Panc1 (cell line): ENCODE data around the gene TPCN1. TPM values are rescaled to one million over a fixed set of nuclear protein-coding genes. Genes with fewer than 3 reads are reported as not detected.

ENCODE experiments used
- ATAC-seq: fragments of 200-7000 bp; cut with Tn5 transposase; 2 replicates; pipeline ENCODE4 v1.9.1; 2020; ENCODE audit warnings: mild to moderate bottlenecking, moderate library complexity
- BruUV-seq: library from RNA; stranded (reverse); fragments of 400-500 nt; replicated peaks from 2 replicates; lab custom pipeline; 2021; lab: Mats Ljungman, UMichigan
- CTCF ChIA-PET: fragments of 300-600 bp; sonication (Branson Sonifier 250); formaldehyde crosslinking; loops from one replicate; lab custom pipeline; 2022; ENCODE audit warnings: antibody characterized with exemption; lab: Charles Lee
- POLR2A ChIA-PET: fragments of 300-600 bp; sonication (Branson Sonifier 250); formaldehyde crosslinking; loops from one replicate; lab custom pipeline; 2022; ENCODE audit warnings: antibody characterized with exemption; lab: Charles Lee
- DNase-seq: peaks from one replicate; pipeline ENCODE4 v3.0.0-alpha.2; 2010; ENCODE audit warnings: low read depth, low spot score
- H3K27ac ChIP-seq: 2 replicates; pipeline ENCODE4 v1.5.1; 2011; ENCODE audit warnings: mild to moderate bottlenecking, low read length, inconsistent platforms
- H3K27me3 ChIP-seq: fragments of 200-500 bp; sonication (Bioruptor generic); 2 replicates; pipeline ENCODE4 v1.6.0; 2014; ENCODE audit warnings: low read length, inconsistent platforms; ENCODE audit not compliant: control insufficient read depth, insufficient read depth
- H3K36me3 ChIP-seq: fragments of 200-500 bp; sonication (Bioruptor generic); 2 replicates; pipeline ENCODE4 v1.5.1; 2014; ENCODE audit warnings: inconsistent platforms, mild to moderate bottlenecking, low read length, moderate library complexity; ENCODE audit not compliant: control insufficient read depth, insufficient read depth
- H3K4me1 ChIP-seq: 2 replicates; pipeline ENCODE4 v1.5.1; 2011; ENCODE audit warnings: inconsistent platforms, mild to moderate bottlenecking, low read length, moderate library complexity; ENCODE audit not compliant: control insufficient read depth, insufficient read depth
- H3K4me3 ChIP-seq, 2 experiments: 2 replicates each; pipeline ENCODE4 v1.5.1; 2011 to 2012; ENCODE audit warnings: low read depth in 2 of 2, low read length in 2 of 2, mild to moderate bottlenecking in 2 of 2, inconsistent platforms in 1 of 2, moderate library complexity in 1 of 2
- H3K9me3 ChIP-seq: fragments of 200-500 bp; sonication (Bioruptor generic); 2 replicates; pipeline ENCODE4 v1.5.1; 2014; ENCODE audit warnings: low read depth, mild to moderate bottlenecking, inconsistent platforms, low read length, moderate library complexity; ENCODE audit not compliant: control insufficient read depth, insufficient read depth
- POLR2AphosphoS5 ChIP-seq: IDR thresholded peaks from 2 replicates; pipeline ENCODE4 v1.6.1; 2012; ENCODE audit warnings: mild to moderate bottlenecking, low read depth, low read length, moderate library complexity
- SIN3A ChIP-seq: IDR thresholded peaks from 2 replicates; pipeline ENCODE4 v1.6.1; 2012; ENCODE audit warnings: low read depth, mild to moderate bottlenecking, low read length, moderate library complexity, borderline replicate concordance; ENCODE audit not compliant: insufficient read depth
- TCF7L2 ChIP-seq: IDR thresholded peaks from 2 replicates; pipeline ENCODE4 v1.6.1; 2011; ENCODE audit warnings: mild to moderate bottlenecking, low read depth, low read length, inconsistent platforms
- in situ Hi-C: cut with HindIII; loops from 2 replicates; pipeline ENCODE4 v1.10.0; 2016; ENCODE audit warnings: low sequenced_read_pairs, low pct_unique_long_range_greater_than_20kb
- intact Hi-C: fragments of 100-400 bp; cut with micrococcal nuclease; formaldehyde crosslinking; loops from one replicate; pipeline ENCODE4 v1.10.0; 2022; ENCODE audit not compliant: unreplicated experiment
- total RNA-seq: library from RNA; stranded (reverse); gene quantifications from one replicate; pipeline ENCODE4 v1.2.1, GENCODE V29; 2021; ENCODE audit not compliant: unreplicated experiment
- TF ChIP-seq, protein P1 (sequence below): fragments of 450-650 bp; IDR thresholded peaks from 2 replicates; pipeline ENCODE4 v1.5.1; 2017; ENCODE audit warnings: mild to moderate bottlenecking
- TF ChIP-seq, protein P2 (sequence below), 2 experiments: IDR thresholded peaks; 2 replicates each; pipeline ENCODE4 v1.6.1; 2011 to 2012; ENCODE audit warnings: low read depth in 2 of 2, control low read depth in 1 of 2, low read length in 1 of 2, mild to moderate bottlenecking in 1 of 2, moderate library complexity in 1 of 2; ENCODE audit not compliant: insufficient read depth in 1 of 2

TPCN1 gene
- total RNA-seq, 1 experiment from 2014 or later = 75.2 TPM

DNA sequence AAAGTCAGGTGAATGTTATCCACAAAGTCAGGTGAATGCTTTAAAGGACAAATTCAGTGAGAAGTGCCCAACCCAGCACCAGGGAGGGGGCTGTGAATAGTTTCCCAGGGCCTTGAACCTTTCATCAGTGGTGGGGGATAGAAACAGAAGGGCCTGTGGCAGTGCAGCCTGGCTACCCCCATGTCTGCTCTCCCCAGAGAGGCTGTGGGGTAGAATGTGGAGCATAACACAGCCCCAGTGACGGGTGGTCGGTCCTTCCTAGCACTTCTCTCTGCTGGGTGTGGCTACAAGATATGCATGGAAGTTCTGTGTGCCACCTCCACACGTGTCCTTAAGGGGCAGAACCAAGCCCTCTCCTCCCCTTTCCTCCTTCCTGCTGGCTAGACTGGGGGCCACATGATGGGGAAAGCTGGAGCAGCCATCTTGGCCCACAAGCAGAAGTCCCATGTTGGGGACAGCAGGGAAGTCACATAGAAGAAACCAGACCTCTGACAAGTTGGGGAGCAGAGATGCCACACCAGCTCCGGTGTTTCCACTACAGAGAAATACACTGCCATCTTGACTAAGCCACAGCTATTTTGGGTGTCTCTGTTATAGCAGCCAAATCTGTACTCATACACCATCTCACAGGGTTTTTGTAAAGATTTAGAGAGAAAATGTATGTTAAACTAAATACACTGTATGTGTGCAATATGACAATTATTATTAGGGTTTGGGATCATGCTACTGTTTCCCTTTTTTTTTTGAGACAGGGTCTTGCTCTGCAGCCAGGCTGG is 18.8 kb upstream of the TPCN1 start:
- BruUV-seq = no TSS peak
- ChIA-PET POLR2A (no interaction called here), CTCF (no interaction called here)
- TF ChIP-seq, protein P1, sequence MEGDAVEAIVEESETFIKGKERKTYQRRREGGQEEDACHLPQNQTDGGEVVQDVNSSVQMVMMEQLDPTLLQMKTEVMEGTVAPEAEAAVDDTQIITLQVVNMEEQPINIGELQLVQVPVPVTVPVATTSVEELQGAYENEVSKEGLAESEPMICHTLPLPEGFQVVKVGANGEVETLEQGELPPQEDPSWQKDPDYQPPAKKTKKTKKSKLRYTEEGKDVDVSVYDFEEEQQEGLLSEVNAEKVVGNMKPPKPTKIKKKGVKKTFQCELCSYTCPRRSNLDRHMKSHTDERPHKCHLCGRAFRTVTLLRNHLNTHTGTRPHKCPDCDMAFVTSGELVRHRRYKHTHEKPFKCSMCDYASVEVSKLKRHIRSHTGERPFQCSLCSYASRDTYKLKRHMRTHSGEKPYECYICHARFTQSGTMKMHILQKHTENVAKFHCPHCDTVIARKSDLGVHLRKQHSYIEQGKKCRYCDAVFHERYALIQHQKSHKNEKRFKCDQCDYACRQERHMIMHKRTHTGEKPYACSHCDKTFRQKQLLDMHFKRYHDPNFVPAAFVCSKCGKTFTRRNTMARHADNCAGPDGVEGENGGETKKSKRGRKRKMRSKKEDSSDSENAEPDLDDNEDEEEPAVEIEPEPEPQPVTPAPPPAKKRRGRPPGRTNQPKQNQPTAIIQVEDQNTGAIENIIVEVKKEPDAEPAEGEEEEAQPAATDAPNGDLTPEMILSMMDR = no peak
- TF ChIP-seq, protein P2, sequence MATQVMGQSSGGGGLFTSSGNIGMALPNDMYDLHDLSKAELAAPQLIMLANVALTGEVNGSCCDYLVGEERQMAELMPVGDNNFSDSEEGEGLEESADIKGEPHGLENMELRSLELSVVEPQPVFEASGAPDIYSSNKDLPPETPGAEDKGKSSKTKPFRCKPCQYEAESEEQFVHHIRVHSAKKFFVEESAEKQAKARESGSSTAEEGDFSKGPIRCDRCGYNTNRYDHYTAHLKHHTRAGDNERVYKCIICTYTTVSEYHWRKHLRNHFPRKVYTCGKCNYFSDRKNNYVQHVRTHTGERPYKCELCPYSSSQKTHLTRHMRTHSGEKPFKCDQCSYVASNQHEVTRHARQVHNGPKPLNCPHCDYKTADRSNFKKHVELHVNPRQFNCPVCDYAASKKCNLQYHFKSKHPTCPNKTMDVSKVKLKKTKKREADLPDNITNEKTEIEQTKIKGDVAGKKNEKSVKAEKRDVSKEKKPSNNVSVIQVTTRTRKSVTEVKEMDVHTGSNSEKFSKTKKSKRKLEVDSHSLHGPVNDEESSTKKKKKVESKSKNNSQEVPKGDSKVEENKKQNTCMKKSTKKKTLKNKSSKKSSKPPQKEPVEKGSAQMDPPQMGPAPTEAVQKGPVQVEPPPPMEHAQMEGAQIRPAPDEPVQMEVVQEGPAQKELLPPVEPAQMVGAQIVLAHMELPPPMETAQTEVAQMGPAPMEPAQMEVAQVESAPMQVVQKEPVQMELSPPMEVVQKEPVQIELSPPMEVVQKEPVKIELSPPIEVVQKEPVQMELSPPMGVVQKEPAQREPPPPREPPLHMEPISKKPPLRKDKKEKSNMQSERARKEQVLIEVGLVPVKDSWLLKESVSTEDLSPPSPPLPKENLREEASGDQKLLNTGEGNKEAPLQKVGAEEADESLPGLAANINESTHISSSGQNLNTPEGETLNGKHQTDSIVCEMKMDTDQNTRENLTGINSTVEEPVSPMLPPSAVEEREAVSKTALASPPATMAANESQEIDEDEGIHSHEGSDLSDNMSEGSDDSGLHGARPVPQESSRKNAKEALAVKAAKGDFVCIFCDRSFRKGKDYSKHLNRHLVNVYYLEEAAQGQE (IDR thresholded peaks at IDR 0.05; ENCODE audit: insufficient read depth in 1 of 2, low read depth in 2 of 2, low read length in 1 of 2) = no peak
- TF ChIP-seq TCF7L2 = no peak
- no peak for TF ChIP-seq SIN3A
- TF ChIP-seq POLR2AphosphoS5 = no peak
- H3K4me3 ChIP-seq = no peak overlapping the region
- H3K4me1 ChIP-seq = no peaks in the 10 kb centered on the region
- in situ Hi-C loops = no loop called here
- intact Hi-C loops = no loop called here
- DNase-seq (no peak), ATAC-seq (no peak)
- H3K27ac ChIP-seq = no peak overlapping the region
- no peaks in the 10 kb centered on the region for H3K9me3 ChIP-seq
- H3K27me3 ChIP-seq = no peaks in the 10 kb centered on the region
- no peaks in the 10 kb centered on the region for H3K36me3 ChIP-seq

DNA sequence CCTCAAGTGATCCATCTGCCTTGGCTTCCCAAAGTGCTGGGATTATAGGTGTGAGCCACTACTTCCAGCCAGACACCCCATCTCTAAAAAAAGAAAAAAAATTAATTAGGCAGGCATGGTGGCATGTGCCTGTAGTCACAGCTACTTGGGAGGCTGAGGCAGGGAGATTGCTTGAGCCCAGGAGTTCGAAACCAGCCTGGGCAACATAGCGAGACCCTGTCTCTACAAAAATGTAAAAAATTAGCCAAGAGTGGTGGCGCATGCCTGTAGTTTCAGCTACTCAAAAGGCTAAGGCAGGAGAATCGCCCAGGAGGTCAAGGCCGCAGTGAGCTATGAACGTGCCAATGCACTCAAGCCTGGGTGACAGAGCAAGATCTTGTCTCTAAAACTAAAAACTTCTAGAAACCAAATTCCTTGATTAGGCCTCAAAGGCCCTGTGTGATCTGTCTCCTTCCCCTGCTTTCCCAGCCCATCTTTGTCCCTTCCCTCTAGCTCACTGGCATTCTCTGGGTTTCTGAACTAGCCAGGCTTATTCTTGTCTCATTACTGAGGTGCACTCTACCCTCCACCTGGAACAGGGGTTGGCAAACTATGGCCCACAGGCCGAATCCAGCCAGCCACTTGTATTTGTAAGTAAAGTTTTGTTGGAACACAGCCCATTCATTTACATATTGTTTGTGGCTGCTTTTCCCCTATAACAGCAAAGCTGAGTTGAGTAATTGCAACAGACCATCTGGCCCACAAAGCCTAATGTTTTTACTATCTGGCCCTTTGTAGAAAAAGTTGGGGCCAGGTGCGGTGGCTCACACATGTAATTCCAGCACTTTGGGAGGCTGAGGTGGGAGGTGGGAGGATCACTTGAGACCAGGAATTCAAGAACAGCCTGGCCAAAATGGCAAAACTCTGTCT is 17.2 kb upstream of the TPCN1 start:
- ChIA-PET CTCF (interaction anchor here (0.6 kb wide), 1 partner anchor 45 kb away, joined by 4 read pairs; no protein-coding TSS in a partner anchor), POLR2A (no interaction called here)
- intact Hi-C loops (no loop called here), in situ Hi-C loops (no loop called here)
- H3K9me3 ChIP-seq = no peaks in the 10 kb centered on the region
- no peaks in the 10 kb centered on the region for H3K36me3 ChIP-seq
- H3K4me3 ChIP-seq = no peak overlapping the region
- no peak for ATAC-seq
- DNase-seq = no peak
- H3K27ac ChIP-seq = no peak overlapping the region
- no peak for TF ChIP-seq TCF7L2
- TF ChIP-seq, protein P1 = no peak
- TF ChIP-seq, protein P2 (IDR thresholded peaks at IDR 0.05; ENCODE audit: insufficient read depth in 1 of 2, low read depth in 2 of 2, low read length in 1 of 2) = no peak
- no peak for TF ChIP-seq POLR2AphosphoS5
- no peak for TF ChIP-seq SIN3A
- no peaks in the 10 kb centered on the region for H3K27me3 ChIP-seq
- no TSS peak for BruUV-seq
- no peaks in the 10 kb centered on the region for H3K4me1 ChIP-seq
